Stomach (tissue), 4 donors: Measurements from ENCODE around the gene FBRSL1.

Experiments used
- POLR2A ChIP-seq, 4 donors: fragments of 450-650 bp; IDR thresholded peaks; one replicate each; pipeline ENCODE4 v1.6.1; 2016; ENCODE audit warnings: antibody characterized with exemption in 4 of 4, control low read depth in 2 of 4, mild to moderate bottlenecking in 1 of 4, moderate library complexity in 1 of 4
- POLR2AphosphoS5 ChIP-seq, 3 donors: sonication (generic); formaldehyde crosslinking; IDR thresholded peaks; one replicate each; pipeline ENCODE4 v1.6.1; 2016; ENCODE audit warnings: antibody characterized with exemption in 3 of 3
- TF ChIP-seq, protein P1 (sequence below), 7 experiments: fragments of 450-650 bp in 4 of 7; fragments of 200-600 bp in 3 of 7; sonication (generic) in 3 of 7; IDR thresholded peaks; one replicate each; pipeline ENCODE4 v1.5.1; 2016 to 2019; ENCODE audit warnings: antibody characterized with exemption in 7 of 7, control low read depth in 2 of 7, mild to moderate bottlenecking in 1 of 7

DNA sequence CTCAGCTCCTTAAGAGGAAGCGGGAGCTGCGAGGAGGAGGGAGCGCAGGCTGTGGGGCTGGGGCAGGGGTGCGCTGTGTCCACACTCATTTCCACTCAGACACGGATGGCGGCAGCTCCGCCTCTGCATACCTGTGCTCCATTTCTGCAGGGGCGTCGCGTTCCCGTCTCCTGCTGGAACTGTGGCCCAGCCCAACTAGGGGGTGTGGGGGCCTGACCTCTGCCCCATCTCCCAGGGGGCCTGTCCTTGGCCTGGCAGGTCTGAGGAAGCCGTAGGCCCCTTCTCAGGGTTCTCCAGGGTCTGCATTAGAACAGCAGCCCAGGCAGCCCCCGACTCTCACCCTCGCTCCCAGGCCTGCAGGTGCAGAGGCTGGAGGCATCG is 31.2 kb downstream of the FBRSL1 start:
- TF ChIP-seq, protein P1, sequence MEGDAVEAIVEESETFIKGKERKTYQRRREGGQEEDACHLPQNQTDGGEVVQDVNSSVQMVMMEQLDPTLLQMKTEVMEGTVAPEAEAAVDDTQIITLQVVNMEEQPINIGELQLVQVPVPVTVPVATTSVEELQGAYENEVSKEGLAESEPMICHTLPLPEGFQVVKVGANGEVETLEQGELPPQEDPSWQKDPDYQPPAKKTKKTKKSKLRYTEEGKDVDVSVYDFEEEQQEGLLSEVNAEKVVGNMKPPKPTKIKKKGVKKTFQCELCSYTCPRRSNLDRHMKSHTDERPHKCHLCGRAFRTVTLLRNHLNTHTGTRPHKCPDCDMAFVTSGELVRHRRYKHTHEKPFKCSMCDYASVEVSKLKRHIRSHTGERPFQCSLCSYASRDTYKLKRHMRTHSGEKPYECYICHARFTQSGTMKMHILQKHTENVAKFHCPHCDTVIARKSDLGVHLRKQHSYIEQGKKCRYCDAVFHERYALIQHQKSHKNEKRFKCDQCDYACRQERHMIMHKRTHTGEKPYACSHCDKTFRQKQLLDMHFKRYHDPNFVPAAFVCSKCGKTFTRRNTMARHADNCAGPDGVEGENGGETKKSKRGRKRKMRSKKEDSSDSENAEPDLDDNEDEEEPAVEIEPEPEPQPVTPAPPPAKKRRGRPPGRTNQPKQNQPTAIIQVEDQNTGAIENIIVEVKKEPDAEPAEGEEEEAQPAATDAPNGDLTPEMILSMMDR (IDR thresholded peaks at IDR 0.05), result no peak
- TF ChIP-seq POLR2A (IDR thresholded peaks at IDR 0.05) (no peak), POLR2AphosphoS5 (IDR thresholded peaks at IDR 0.05) (no peak)
